OCI-LY1 (cell line): ENCODE measurements around the gene MYO1G.

Experiments
- EZH2 ChIP-seq: fragments of 200-600 bp; sonication (generic), shearing (Covaris generic); IDR thresholded peaks from 2 replicates; pipeline ENCODE4 v1.8.0; 2017; ENCODE audit warnings: borderline replicate concordance, mixed run types, mild to moderate bottlenecking, antibody characterized with exemption, low read length, moderate library complexity, mixed read lengths
- TF ChIP-seq, protein P1 (sequence below): fragments of 200-600 bp; sonication (generic), shearing (Covaris generic); IDR thresholded peaks from 2 replicates; pipeline ENCODE4 v1.5.1; 2017; ENCODE audit warnings: mild to moderate bottlenecking, antibody characterized with exemption, low read length, moderate library complexity, mixed read lengths

DNA sequence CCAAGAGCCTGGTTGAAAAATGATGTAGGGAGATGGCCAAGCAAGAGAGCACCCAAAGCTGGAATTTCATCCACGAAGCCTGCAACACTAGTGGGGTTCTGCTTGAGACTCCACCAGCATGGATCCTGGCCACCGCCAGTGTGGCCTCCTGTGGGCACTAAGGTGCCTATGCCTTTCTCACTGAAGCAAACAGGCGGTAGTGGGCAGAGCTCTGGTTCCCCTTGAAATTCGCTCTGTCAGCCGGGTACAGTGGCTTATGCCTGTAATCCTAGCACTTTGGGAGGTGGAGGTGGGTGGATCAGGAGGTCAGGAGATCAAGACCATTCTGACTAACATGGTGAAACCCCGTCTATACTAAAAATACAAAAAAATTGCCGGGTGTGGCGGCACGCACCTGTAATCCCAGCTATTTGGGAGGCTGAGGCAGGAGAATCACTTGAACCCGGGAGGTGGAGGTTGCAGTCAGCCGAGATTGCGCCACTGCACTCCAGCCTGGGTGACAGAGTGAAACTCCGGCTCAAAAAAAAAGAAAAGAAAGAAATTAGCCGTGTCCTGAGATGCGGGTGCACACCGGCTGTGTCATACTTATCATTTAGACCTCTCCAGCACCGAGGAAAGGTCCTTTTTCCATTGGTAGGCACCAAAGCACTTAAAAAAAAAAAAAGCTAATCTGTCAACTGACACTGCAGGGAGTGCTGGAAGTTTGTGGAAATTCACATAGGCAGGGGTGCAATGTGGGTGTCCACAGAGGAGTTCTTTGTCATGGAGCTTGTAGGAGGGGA, 49.5 kb upstream of the MYO1G start:
- TF ChIP-seq, protein P1, sequence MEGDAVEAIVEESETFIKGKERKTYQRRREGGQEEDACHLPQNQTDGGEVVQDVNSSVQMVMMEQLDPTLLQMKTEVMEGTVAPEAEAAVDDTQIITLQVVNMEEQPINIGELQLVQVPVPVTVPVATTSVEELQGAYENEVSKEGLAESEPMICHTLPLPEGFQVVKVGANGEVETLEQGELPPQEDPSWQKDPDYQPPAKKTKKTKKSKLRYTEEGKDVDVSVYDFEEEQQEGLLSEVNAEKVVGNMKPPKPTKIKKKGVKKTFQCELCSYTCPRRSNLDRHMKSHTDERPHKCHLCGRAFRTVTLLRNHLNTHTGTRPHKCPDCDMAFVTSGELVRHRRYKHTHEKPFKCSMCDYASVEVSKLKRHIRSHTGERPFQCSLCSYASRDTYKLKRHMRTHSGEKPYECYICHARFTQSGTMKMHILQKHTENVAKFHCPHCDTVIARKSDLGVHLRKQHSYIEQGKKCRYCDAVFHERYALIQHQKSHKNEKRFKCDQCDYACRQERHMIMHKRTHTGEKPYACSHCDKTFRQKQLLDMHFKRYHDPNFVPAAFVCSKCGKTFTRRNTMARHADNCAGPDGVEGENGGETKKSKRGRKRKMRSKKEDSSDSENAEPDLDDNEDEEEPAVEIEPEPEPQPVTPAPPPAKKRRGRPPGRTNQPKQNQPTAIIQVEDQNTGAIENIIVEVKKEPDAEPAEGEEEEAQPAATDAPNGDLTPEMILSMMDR = no peak
- TF ChIP-seq EZH2 = no peak
